K562 (cell line): Measurements from ENCODE around the gene CLP1. TPM values are rescaled to one million over a fixed set of nuclear protein-coding genes. Genes with fewer than 3 reads are reported as not detected.
A peak's percentile ranks its signal among the peaks of the same experiment; 100 is the strongest.

Experiments
- CHD7 ChIP-seq: fragments of 200-600 bp; sonication (generic); IDR thresholded peaks from one replicate; pipeline ENCODE4 v1.6.1; 2012; ENCODE audit warnings: mild to moderate bottlenecking, low read depth, low read length, inconsistent platforms
- CXXC5 ChIP-seq: fragments of 250-450 bp; sonication (Bioruptor Pico); IDR thresholded peaks from 2 replicates; pipeline ENCODE4 v1.8.0; 2022; ENCODE audit warnings: inconsistent platforms, mild to moderate bottlenecking, moderate library complexity
- DPF2 ChIP-seq: fragments of 450-650 bp; IDR thresholded peaks from 2 replicates; pipeline ENCODE4 v1.6.1; 2016
- EZH2 ChIP-seq: IDR thresholded peaks from 2 replicates; pipeline ENCODE4 v1.6.1; 2012; ENCODE audit warnings: low read depth, mild to moderate bottlenecking, inconsistent platforms, low read length, borderline replicate concordance
- KLF16 ChIP-seq: IDR thresholded peaks from 2 replicates; pipeline ENCODE4 v1.6.1; 2016; ENCODE audit warnings: antibody characterized with exemption
- MAZ ChIP-seq, 2 experiments: fragments of 450-650 bp in 1 of 2; sonication (generic) in 1 of 2; formaldehyde crosslinking; IDR thresholded peaks in 1 of 2; conservative IDR thresholded peaks in 1 of 2; 2 replicates each; pipeline versions ENCODE4 v1.4.0 to v1.5.0; 2020; ENCODE audit warnings: mild to moderate bottlenecking in 1 of 2, missing genetic modification reagents in 1 of 2
- MCM7 ChIP-seq, 2 experiments: fragments of 450-650 bp; IDR thresholded peaks; 2 replicates each; pipeline ENCODE4 v1.6.1; 2016 to 2018
- MIER1 ChIP-seq: fragments of 450-650 bp; IDR thresholded peaks from 2 replicates; pipeline ENCODE4 v1.6.1; 2016; ENCODE audit warnings: antibody characterized with exemption, mild to moderate bottlenecking, low read depth
- NFIX ChIP-seq: fragments of 250-450 bp; sonication (Bioruptor Pico); IDR thresholded peaks from 2 replicates; pipeline ENCODE4 v1.4.0; 2020; ENCODE audit warnings: low read depth, mild to moderate bottlenecking, moderate library complexity
- NR2F6 ChIP-seq: fragments of 450-650 bp; formaldehyde crosslinking; IDR thresholded peaks from 2 replicates; pipeline ENCODE4 v1.4.0; 2020; ENCODE audit warnings: mild to moderate bottlenecking
- RBM15 ChIP-seq: fragments of 200-400 bp; formaldehyde crosslinking; IDR thresholded peaks from 2 replicates; pipeline ENCODE4 v1.6.1; 2018; ENCODE audit warnings: mild to moderate bottlenecking, low read length, moderate library complexity; ENCODE audit not compliant: insufficient read depth
- SMARCB1 ChIP-seq: IDR thresholded peaks from 2 replicates; pipeline ENCODE4 v1.6.1; 2011; ENCODE audit warnings: improper control_type of control experiment, low read depth; ENCODE audit not compliant: insufficient read length
- SP1 ChIP-seq: sonication (generic); formaldehyde crosslinking; IDR thresholded peaks from 2 replicates; pipeline ENCODE4 v1.8.1; 2022; ENCODE audit warnings: mild to moderate bottlenecking, missing genetic modification reagents
- ZNF124 ChIP-seq: sonication (generic); formaldehyde crosslinking; IDR thresholded peaks from 2 replicates; pipeline ENCODE4 v1.8.1; 2022; ENCODE audit warnings: missing genetic modification reagents
- polyA plus RNA-seq, 8 experiments: library from polyadenylated mRNA; depleted of rRNA in 4 of 8; stranded (reverse) in 5 of 8; unstranded in 3 of 8; fragments of >200 nt; fragmentation: Nextera tagmentation in 2 of 8; fragmentation: Illumina TruSeq in 1 of 8; extraction: Ambion mirVana in 2 of 8; extraction: Trizol in 1 of 8; gene quantifications; 2 replicates each; pipeline versions ENCODE4 v1.2.1 to v1.2.3, GENCODE V29; 2011 to 2014; ENCODE audit warnings: inconsistent platforms in 1 of 8, missing spikeins in 1 of 8
- total RNA-seq, 7 experiments: library from RNA; depleted of rRNA in 6 of 7; stranded (reverse); fragments of >200 nt in 6 of 7; fragmentation: Illumina TruSeq in 2 of 7; extraction: Trizol in 2 of 7; gene quantifications; 2 replicates each; pipeline versions ENCODE4 v1.2.1 to v1.2.3, GENCODE V29; 2011 to 2021; ENCODE audit warnings: low replicate concordance in 1 of 7
- TF ChIP-seq, protein P1 (sequence below): fragments of 250-450 bp; sonication (Bioruptor Pico); IDR thresholded peaks from 2 replicates; pipeline ENCODE4 v1.4.0; 2020
- TF ChIP-seq, protein P2 (sequence below): sonication (generic); formaldehyde crosslinking; IDR thresholded peaks from 2 replicates; pipeline ENCODE4 v1.9.0; 2022; ENCODE audit warnings: mild to moderate bottlenecking, missing genetic modification reagents

The CLP1 gene
- total and polyA plus RNA-seq, 9 of the 15 experiments (the other 6 are each of a cell fraction or from before 2014, with no cell fraction given), result 19.1 to 46.2 (median 27.8) TPM

DNA sequence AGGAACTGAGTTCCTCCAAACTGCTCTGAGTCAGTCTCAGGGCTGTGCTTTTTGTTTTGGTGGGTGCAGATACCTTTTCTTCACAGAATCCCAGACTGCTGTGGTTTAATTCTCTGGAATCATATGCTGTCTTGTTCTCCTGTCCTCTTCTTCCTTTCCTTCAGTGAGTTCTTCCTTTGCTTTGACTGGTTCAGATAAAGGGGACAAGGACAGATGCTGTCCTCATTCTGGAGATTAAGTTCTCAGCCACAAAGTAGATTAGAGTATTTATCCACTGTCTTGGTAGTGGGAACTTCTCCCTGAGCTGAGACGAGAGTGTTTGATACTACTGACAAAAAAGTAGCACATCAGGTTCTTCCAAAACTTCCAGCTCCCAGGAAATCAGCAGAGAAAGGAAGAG is 23.6 kb downstream of the CLP1 start (continued):
- TF ChIP-seq CHD7 (no peak), CXXC5 (CRISPR knock-in tag) (no peak), SMARCB1 (no peak), RBM15 (no peak), DPF2 (peak; percentile 65), MCM7 (IDR thresholded peaks at IDR 0.05) (no peak), NR2F6 (CRISPR knock-in tag) (no peak), NFIX (CRISPR knock-in tag) (no peak), MAZ (CRISPR knock-in tag; conservative IDR thresholded peaks at IDR 0.05 in 1 of 2, IDR thresholded peaks at IDR 0.05 in 1 of 2) (no peak), SP1 (CRISPR knock-in tag) (no peak), KLF16 (0 out of 2 replicates have a peak, but pooled peaks have one; percentile 31), ZNF124 (CRISPR knock-in tag) (no peak), EZH2 (no peak), MIER1 (no peak)
- TF ChIP-seq, protein P1, sequence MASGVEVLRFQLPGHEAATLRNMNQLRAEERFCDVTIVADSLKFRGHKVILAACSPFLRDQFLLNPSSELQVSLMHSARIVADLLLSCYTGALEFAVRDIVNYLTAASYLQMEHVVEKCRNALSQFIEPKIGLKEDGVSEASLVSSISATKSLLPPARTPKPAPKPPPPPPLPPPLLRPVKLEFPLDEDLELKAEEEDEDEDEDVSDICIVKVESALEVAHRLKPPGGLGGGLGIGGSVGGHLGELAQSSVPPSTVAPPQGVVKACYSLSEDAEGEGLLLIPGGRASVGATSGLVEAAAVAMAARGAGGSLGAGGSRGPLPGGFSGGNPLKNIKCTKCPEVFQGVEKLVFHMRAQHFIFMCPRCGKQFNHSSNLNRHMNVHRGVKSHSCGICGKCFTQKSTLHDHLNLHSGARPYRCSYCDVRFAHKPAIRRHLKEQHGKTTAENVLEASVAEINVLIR (CRISPR knock-in tag), result no peak
- TF ChIP-seq, protein P2, sequence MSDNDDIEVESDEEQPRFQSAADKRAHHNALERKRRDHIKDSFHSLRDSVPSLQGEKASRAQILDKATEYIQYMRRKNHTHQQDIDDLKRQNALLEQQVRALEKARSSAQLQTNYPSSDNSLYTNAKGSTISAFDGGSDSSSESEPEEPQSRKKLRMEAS (CRISPR knock-in tag), result no peak
